ENCODE results near the gene TACC3.

Gene TACC3

DNA sequence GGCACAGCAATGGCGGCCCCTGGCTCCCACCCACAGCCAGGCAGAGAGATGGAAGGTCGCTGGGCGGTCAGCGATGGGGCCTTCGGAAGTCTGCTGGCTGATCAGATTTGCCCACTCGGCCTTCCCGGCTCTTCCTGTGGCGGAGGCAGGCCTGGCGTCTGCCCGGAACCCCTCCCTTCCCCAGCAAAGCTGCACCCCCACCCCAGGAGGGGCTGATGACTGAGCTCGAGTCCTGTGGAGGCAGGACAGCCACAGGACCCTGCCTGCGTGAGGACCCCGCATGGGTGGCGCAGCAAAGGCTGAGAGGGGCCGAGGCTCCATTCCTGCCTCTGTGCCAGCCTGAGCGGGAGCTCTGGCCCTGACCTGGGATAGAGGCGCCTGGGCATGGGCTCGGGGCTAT lies 34.8 kb downstream of the TACC3 start:
- Histone ChIP-seq H3K9ac (ENCODE audit: low read length) (no peak overlapping the region), H3K4me1 (ENCODE audit: control insufficient read depth, insufficient read depth, low read length) (peaks cover 23% of the 10 kb centered on the region), H3K9me3 (ENCODE audit: control insufficient read depth, insufficient read depth, low read depth, low read length) (no peaks in the 10 kb centered on the region), H3K36me3 (ENCODE audit: control insufficient read depth, insufficient read depth, low read length) (no peaks in the 10 kb centered on the region), H3K4me3 (ENCODE audit: low read depth, low read length) (no peak overlapping the region), H3K27me3 (ENCODE audit: control insufficient read depth, insufficient read depth, low read length) (no peaks in the 10 kb centered on the region), H3K27ac (ENCODE audit: low read depth, low read length) (no peak overlapping the region)

DNA sequence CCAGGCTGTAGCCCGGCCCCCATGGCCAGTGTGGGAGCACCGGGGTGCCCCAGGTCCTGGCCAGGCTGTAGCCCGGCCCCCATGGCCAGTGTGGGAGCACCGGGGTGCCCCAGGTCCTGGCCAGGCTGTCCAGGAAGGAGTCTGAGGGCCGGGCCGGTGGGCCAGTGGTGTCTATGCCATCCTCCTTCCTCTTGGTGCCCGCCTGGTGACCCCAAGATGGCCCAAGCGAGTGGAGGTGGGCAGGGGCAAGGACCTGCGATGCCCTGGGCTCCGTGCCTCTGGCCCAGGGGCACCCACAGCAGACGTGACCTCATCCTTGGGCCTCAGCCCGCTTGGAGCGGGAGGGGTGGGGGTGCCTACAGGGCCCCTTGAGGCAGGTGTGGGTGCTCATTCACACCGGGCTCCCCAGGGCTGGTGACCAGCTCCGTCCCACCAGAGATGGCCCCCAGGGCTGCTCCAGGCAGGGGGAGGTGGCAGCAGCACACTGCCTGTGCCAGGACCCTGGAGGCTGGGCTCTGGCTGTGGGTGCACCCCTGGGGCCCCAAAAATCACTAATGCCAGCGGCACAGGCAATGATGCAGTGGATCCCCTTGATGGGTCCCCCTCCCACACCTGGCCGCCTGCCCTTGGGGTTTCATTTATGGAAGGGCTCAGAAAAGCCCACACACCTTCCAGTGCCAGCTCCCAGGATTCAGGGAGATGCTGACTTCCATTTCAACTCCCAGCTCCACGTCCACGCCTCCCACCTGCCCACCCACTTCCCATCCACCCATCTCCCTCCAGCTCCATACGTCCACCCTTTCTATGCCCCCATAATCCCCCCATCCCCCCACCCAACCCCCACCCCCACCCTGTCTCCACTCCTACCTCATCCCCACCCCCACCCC lies 35.8 kb downstream of the TACC3 start:
- no peak overlapping the region for H3K9ac ChIP-seq (ENCODE audit: low read length)
- peaks cover 16% of the 10 kb centered on the region for H3K4me1 ChIP-seq (ENCODE audit: control insufficient read depth, insufficient read depth, low read length)
- no peaks in the 10 kb centered on the region for H3K9me3 ChIP-seq (ENCODE audit: control insufficient read depth, insufficient read depth, low read depth, low read length)
- H3K4me3 ChIP-seq (ENCODE audit: low read depth, low read length) = no peak overlapping the region
- peaks cover 1% of the 10 kb centered on the region; the same call in 1 of the 2 replicates for H3K27me3 ChIP-seq (ENCODE audit: control insufficient read depth, insufficient read depth, low read length)
- no peak overlapping the region for H3K27ac ChIP-seq (ENCODE audit: low read depth, low read length)
- H3K36me3 ChIP-seq (ENCODE audit: control insufficient read depth, insufficient read depth, low read length) = no peaks in the 10 kb centered on the region

- no peak overlapping the region for H3K27ac ChIP-seq (ENCODE audit: low read depth, low read length)
These were observed 36.5 kb downstream of the TACC3 start for GRCh38 chr4:1757836-1758235.

DNA sequence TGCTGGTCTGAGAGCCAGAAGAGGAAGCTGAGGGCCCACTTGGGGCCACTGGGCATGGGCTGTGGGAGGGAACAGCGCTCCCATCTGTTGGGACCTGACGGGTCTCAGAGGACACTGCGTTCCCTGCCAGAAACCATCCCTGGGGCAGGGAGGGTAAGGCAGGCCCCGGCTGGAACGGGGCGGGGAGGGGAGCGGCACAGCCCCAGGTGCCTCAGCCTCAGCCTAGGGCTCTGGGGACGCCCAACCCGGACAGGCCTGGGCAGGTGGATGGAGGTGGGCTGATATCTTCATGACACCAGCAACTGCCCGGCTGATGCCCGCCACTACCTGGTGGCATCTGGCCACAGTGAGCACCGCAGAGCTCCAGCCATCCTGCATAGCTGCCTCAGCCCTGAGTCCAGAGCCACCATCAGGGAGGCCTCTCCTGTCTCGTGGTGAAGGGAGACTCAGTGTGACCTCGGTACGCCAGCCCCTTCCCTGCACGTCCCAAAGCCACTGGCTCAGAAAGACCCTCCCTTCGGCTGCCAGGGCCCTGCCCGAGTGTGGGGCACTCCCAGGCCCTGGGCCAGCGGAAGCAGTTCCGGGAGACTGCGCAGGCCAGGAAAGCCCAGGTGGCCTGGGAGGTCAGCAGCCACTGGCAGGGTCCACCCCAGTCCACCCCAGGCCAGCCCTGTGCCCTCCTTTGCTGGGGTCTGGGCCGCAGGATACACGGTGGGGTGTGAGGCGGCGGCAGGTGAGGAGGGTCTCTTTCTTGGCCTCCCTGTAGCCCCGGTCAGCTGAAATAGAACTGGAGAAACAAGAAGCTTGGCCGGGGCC lies 37.2 kb downstream of the TACC3 start:
- no peaks in the 10 kb centered on the region for H3K36me3 ChIP-seq (ENCODE audit: control insufficient read depth, insufficient read depth, low read length)
- peaks cover 7% of the 10 kb centered on the region for H3K27me3 ChIP-seq (ENCODE audit: control insufficient read depth, insufficient read depth, low read length)
- peaks cover 9% of the 10 kb centered on the region; the same call in 1 of the 2 replicates for H3K4me1 ChIP-seq (ENCODE audit: control insufficient read depth, insufficient read depth, low read length)
- H3K9me3 ChIP-seq (ENCODE audit: control insufficient read depth, insufficient read depth, low read depth, low read length) = no peaks in the 10 kb centered on the region
- H3K4me3 ChIP-seq (ENCODE audit: low read depth, low read length) = no peak overlapping the region
- no peak overlapping the region for H3K27ac ChIP-seq (ENCODE audit: low read depth, low read length)
- no peak overlapping the region for H3K9ac ChIP-seq (ENCODE audit: low read length)

More at GRCh38 chr4:1757836-1758235, 36.5 kb downstream of the TACC3 start:
- no peak overlapping the region for H3K4me3 ChIP-seq (ENCODE audit: low read depth, low read length)
- no peaks in the 10 kb centered on the region for H3K36me3 ChIP-seq (ENCODE audit: control insufficient read depth, insufficient read depth, low read length)
- no peak overlapping the region for H3K9ac ChIP-seq (ENCODE audit: low read length)
- H3K4me1 ChIP-seq (ENCODE audit: control insufficient read depth, insufficient read depth, low read length) = peaks cover 9% of the 10 kb centered on the region; the same call in 1 of the 2 replicates
- H3K27me3 ChIP-seq (ENCODE audit: control insufficient read depth, insufficient read depth, low read length) = peaks cover 7% of the 10 kb centered on the region
- H3K9me3 ChIP-seq (ENCODE audit: control insufficient read depth, insufficient read depth, low read depth, low read length) = no peaks in the 10 kb centered on the region

DNA sequence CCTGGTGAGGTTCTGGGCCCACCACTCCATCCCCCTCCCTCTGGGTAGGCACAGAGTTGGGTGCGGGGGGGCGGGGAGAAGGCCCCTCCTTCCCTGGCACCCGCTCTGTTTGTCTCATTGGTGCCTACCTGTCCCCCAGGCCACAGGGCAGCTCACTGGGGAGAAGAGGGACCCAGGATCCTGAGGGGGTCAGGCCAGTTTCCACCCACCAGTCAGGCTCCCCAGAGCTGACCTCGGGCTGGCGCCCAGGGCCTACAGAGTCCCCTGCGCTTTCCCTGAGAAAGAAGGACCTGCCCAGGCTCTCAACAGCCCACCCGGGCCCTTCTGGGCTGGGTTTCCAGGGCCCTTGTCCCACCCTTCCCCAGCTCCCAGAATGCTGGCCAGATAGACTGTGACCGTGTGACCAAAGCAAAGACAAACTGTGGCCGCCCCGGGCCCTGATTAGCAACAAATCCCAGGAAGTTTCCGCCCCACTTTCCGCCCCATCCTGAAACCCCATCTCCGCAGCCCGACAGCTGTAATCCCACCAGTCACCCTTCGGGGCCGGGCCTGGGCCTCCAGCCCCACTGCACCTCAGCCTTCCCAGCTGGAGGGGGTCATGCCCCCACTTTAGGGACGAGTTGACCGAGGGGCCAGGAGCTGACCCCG lies 38.0 kb downstream of the TACC3 start:
- no peaks in the 10 kb centered on the region for H3K9me3 ChIP-seq (ENCODE audit: control insufficient read depth, insufficient read depth, low read depth, low read length)
- H3K9ac ChIP-seq (ENCODE audit: low read length) = no peak overlapping the region
- no peaks in the 10 kb centered on the region for H3K36me3 ChIP-seq (ENCODE audit: control insufficient read depth, insufficient read depth, low read length)
- H3K27me3 ChIP-seq (ENCODE audit: control insufficient read depth, insufficient read depth, low read length) = peaks cover 10% of the 10 kb centered on the region
- no peak overlapping the region for H3K4me3 ChIP-seq (ENCODE audit: low read depth, low read length)
- no peak overlapping the region for H3K27ac ChIP-seq (ENCODE audit: low read depth, low read length)
- peaks cover 11% of the 10 kb centered on the region; the same call in 1 of the 2 replicates for H3K4me1 ChIP-seq (ENCODE audit: control insufficient read depth, insufficient read depth, low read length)

DNA sequence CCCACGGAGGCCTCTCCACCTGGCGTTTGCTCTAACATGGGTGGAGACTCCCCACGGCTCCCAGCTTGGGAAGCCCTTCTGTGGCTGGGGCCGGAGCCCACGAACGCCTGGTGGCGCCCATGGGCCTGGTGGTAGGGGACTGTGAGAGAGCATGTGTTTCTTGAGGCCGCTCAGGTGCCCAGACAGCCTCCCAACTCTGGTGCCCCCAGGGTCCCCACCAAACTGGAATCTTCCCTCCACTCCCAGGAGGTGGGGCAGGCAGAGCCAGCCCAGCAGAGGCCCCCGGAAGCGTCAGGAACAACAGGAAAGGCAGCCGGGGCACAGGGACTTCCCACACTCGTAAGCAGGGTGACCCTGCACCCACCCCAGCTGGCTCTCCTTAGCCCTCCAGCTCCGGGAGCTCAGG lies 38.5 kb downstream of the TACC3 start:
- Histone ChIP-seq H3K36me3 (ENCODE audit: control insufficient read depth, insufficient read depth, low read length) (no peaks in the 10 kb centered on the region), H3K27ac (ENCODE audit: low read depth, low read length) (no peak overlapping the region), H3K4me3 (ENCODE audit: low read depth, low read length) (no peak overlapping the region)

GRCh38 chr4:1760521-1761071 lies 39.3 kb downstream of the TACC3 start:
- no peak overlapping the region for H3K27ac ChIP-seq (ENCODE audit: low read depth, low read length)
- H3K9me3 ChIP-seq (ENCODE audit: control insufficient read depth, insufficient read depth, low read depth, low read length) = no peaks in the 10 kb centered on the region
- H3K36me3 ChIP-seq (ENCODE audit: control insufficient read depth, insufficient read depth, low read length) = no peaks in the 10 kb centered on the region
- peaks cover 16% of the 10 kb centered on the region for H3K27me3 ChIP-seq (ENCODE audit: control insufficient read depth, insufficient read depth, low read length)
- no peak overlapping the region for H3K4me3 ChIP-seq (ENCODE audit: low read depth, low read length)
- H3K4me1 ChIP-seq (ENCODE audit: control insufficient read depth, insufficient read depth, low read length) = peaks cover 16% of the 10 kb centered on the region
- H3K9ac ChIP-seq (ENCODE audit: low read length) = no peak overlapping the region

More for the DNA sequence above, 38.5 kb downstream of the TACC3 start:
- Histone ChIP-seq H3K4me1 (ENCODE audit: control insufficient read depth, insufficient read depth, low read length) (peaks cover 10% of the 10 kb centered on the region; the same call in 1 of the 2 replicates), H3K9me3 (ENCODE audit: control insufficient read depth, insufficient read depth, low read depth, low read length) (no peaks in the 10 kb centered on the region), H3K27me3 (ENCODE audit: control insufficient read depth, insufficient read depth, low read length) (peaks cover 10% of the 10 kb centered on the region), H3K9ac (ENCODE audit: low read length) (no peak overlapping the region)

GRCh38 chr4:1761130-1761689 lies 39.9 kb downstream of the TACC3 start:
- no peaks in the 10 kb centered on the region for H3K9me3 ChIP-seq (ENCODE audit: control insufficient read depth, insufficient read depth, low read depth, low read length)

DNA sequence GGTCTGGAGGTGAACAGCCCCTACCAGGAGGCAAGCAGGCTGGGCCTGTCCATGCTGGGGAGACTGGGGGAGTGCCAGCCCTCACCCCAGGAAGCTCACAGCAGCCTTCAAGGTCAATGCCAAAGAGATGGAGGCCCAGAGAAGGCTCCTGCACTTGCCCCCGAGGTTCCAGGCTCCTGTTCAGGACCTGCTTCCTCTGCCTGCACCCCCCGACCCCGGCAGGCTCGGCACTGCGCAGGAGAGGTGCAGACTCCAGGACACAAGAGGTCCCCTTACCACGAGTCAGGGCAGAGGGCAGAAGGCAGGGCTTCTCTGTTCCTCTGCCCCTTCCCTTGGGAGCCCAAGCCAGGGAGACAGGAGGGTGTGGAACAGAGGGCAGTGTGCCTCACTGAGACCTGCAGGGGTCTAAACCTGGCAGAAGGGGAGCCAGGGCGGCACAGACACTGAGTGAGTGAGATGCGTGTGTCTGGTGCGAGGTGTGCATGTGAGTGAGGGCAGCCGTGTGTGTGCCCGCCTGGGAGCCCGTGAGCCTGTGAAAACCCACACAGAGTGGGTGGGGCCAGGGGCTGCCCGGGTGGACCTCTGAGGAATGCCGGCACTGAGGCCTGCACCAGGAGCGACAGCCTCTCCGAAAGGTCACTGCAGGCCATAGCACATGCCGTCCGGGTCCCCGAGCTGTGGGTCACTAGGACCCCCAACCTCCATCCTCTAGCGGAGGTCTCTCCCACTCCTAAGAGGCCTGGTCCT lies 41.1 kb downstream of the TACC3 start:
- H3K4me3 ChIP-seq (ENCODE audit: low read depth, low read length) = no peak overlapping the region
- no peak overlapping the region for H3K27ac ChIP-seq (ENCODE audit: low read depth, low read length)
- peaks cover 28% of the 10 kb centered on the region for H3K4me1 ChIP-seq (ENCODE audit: control insufficient read depth, insufficient read depth, low read length)
- H3K27me3 ChIP-seq (ENCODE audit: control insufficient read depth, insufficient read depth, low read length) = peaks cover 16% of the 10 kb centered on the region
- no peak overlapping the region for H3K9ac ChIP-seq (ENCODE audit: low read length)
- H3K36me3 ChIP-seq (ENCODE audit: control insufficient read depth, insufficient read depth, low read length) = no peaks in the 10 kb centered on the region
- H3K9me3 ChIP-seq (ENCODE audit: control insufficient read depth, insufficient read depth, low read depth, low read length) = no peaks in the 10 kb centered on the region

More at GRCh38 chr4:1761130-1761689, 39.9 kb downstream of the TACC3 start:
- Histone ChIP-seq H3K9ac (ENCODE audit: low read length) (no peak overlapping the region), H3K27me3 (ENCODE audit: control insufficient read depth, insufficient read depth, low read length) (peaks cover 16% of the 10 kb centered on the region), H3K4me3 (ENCODE audit: low read depth, low read length) (no peak overlapping the region), H3K36me3 (ENCODE audit: control insufficient read depth, insufficient read depth, low read length) (no peaks in the 10 kb centered on the region), H3K4me1 (ENCODE audit: control insufficient read depth, insufficient read depth, low read length) (peaks cover 22% of the 10 kb centered on the region), H3K27ac (ENCODE audit: low read depth, low read length) (no peak overlapping the region)

DNA sequence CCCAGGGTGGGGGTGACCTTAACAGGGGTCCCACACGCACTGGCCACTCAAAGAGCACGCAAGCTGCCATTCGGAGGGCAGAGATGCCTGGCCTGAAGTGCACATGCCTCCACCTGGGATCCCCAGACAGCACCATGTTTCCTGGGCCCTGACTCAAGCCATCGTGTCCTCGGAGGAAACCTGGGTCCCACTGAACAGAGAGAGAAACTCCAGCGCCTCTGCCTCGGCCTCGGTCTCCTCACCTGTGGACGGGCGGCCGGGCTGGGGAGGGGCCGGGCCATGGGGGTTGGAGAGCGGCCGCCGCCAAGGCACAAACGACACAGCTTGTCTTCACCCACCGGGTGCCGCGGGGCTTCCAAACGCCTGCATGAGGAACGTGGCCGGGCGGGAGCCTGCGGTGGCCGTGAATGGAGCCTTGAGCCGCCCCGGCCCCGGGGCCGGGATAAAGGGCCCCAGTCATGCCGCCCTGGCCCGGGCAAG lies 41.8 kb downstream of the TACC3 start:
- Histone ChIP-seq H3K9ac (ENCODE audit: low read length) (no peak overlapping the region), H3K36me3 (ENCODE audit: control insufficient read depth, insufficient read depth, low read length) (no peaks in the 10 kb centered on the region), H3K27ac (ENCODE audit: low read depth, low read length) (no peak overlapping the region), H3K4me3 (ENCODE audit: low read depth, low read length) (no peak overlapping the region), H3K27me3 (ENCODE audit: control insufficient read depth, insufficient read depth, low read length) (peaks cover 16% of the 10 kb centered on the region), H3K4me1 (ENCODE audit: control insufficient read depth, insufficient read depth, low read length) (peaks cover 27% of the 10 kb centered on the region), H3K9me3 (ENCODE audit: control insufficient read depth, insufficient read depth, low read depth, low read length) (no peaks in the 10 kb centered on the region)
